LNCAP (cell line): ENCODE data around the gene AP1S1.

Experiments
- TF ChIP-seq, protein P1 (sequence below): fragments of 450-650 bp; IDR thresholded peaks from 2 replicates; pipeline ENCODE4 v1.5.1; 2017; ENCODE audit warnings: mild to moderate bottlenecking

AP1S1 gene

DNA sequence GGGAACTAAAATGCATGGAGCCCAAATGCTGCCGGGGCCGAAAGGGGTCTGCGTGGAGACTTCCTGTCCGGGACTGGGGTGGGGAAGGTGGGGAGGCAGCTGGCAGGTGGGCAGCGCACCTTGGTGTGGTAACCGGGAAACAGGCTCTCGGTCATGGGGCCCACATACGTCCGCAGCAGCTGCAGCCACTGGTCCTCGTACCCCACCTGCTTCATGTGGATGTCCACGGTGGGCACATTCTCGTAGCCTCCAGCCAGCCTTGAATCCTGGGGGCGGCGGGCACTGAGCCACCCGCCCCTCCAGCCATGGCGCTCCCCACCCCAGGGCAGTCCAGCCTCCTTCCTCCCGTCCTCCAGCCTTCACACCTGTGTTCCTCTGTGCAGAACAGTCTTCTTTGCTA lies 53.2 kb downstream of the AP1S1 start:
- TF ChIP-seq, protein P1, sequence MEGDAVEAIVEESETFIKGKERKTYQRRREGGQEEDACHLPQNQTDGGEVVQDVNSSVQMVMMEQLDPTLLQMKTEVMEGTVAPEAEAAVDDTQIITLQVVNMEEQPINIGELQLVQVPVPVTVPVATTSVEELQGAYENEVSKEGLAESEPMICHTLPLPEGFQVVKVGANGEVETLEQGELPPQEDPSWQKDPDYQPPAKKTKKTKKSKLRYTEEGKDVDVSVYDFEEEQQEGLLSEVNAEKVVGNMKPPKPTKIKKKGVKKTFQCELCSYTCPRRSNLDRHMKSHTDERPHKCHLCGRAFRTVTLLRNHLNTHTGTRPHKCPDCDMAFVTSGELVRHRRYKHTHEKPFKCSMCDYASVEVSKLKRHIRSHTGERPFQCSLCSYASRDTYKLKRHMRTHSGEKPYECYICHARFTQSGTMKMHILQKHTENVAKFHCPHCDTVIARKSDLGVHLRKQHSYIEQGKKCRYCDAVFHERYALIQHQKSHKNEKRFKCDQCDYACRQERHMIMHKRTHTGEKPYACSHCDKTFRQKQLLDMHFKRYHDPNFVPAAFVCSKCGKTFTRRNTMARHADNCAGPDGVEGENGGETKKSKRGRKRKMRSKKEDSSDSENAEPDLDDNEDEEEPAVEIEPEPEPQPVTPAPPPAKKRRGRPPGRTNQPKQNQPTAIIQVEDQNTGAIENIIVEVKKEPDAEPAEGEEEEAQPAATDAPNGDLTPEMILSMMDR: no peak

DNA sequence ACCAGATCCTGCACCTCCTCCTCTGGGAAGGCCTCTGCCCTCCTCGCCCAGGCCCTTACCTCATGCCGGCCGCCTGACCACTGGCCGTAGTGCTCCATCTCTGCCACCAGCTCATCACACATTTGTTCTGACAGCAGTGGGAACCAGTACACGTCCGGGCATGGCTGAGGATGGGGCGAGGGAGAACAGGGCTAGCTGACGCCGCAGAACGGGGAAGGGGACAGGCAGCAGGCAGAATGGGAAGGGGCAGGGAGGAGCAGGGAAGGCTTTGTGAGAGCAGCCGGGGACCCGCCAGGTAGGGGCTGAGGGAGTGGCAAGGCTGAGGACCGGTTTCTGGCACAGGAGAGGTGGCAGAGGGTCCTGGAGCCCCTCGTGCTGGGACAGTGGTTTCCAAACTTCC lies 54.5 kb downstream of the AP1S1 start:
- TF ChIP-seq, protein P1: no peak

DNA sequence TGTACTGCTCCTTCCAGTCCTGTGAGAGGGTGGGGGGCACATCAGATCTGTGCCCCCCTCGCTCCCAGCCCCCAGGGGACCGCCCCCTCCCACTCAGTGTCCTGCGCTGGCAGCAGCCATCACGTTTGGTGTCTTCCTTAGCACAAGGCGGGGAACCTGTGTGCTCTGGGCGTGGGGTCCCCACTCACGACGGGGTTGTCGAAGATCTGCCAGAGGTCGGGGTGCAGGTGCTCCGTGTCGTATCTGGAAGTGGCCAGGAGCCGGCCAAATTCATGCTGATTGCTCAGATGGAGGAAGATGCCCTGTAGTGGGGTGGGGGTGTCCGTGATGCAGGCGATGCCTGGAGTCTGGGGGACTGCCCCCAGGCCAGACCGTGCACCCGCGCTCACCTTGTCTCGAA lies 55.9 kb downstream of the AP1S1 start:
- TF ChIP-seq, protein P1: no peak
